ENCODE results near the gene S100A8.

S100A8 gene

GRCh38 chr1:153364156-153364555, 26.7 kb downstream of the S100A8 start:
- in situ Hi-C loops (cut with MboI; ENCODE audit: low sequenced_read_pairs): no loop called here

GRCh38 chr1:153363641-153364040, 27.2 kb downstream of the S100A8 start:
- in situ Hi-C loops (cut with MboI; ENCODE audit: low sequenced_read_pairs): no loop called here

GRCh38 chr1:153362187-153362775, 28.6 kb downstream of the S100A8 start:
- in situ Hi-C loops (cut with MboI; ENCODE audit: low sequenced_read_pairs): no loop called here

- in situ Hi-C loops (cut with MboI; ENCODE audit: low sequenced_read_pairs): no loop called here
These were observed 29.3 kb downstream of the S100A8 start for GRCh38 chr1:153361480-153362109.

- in situ Hi-C loops (cut with MboI; ENCODE audit: low sequenced_read_pairs): no loop called here
These were observed 30.0 kb downstream of the S100A8 start for GRCh38 chr1:153360592-153361479.

- in situ Hi-C loops (cut with MboI; ENCODE audit: low sequenced_read_pairs): no loop called here
These were observed 30.7 kb downstream of the S100A8 start for GRCh38 chr1:153360190-153360589.

GRCh38 chr1:153359241-153359640, 31.6 kb downstream of the S100A8 start:
- in situ Hi-C loops (cut with MboI; ENCODE audit: low sequenced_read_pairs): no loop called here

- in situ Hi-C loops (cut with MboI; ENCODE audit: low sequenced_read_pairs): no loop called here
These were observed 32.2 kb downstream of the S100A8 start for GRCh38 chr1:153358691-153358975.

- in situ Hi-C loops (cut with MboI; ENCODE audit: low sequenced_read_pairs): no loop called here
These were observed 32.8 kb downstream of the S100A8 start, which contains the start of gene S100A9 for GRCh38 chr1:153357853-153358690. S100A9 (plus strand) TSS chr1:153357854; CDS start chr1:153358284, 430 bp downstream.

GRCh38 chr1:153357076-153357852, 33.6 kb downstream of the S100A8 start:
- in situ Hi-C loops (cut with MboI; ENCODE audit: low sequenced_read_pairs): no loop called here

- in situ Hi-C loops (cut with MboI; ENCODE audit: low sequenced_read_pairs): no loop called here
These were observed 34.3 kb downstream of the S100A8 start for GRCh38 chr1:153356392-153357075.

- in situ Hi-C loops (cut with MboI; ENCODE audit: low sequenced_read_pairs): no loop called here
These were observed 35.3 kb downstream of the S100A8 start for GRCh38 chr1:153355445-153356071.

- in situ Hi-C loops (cut with MboI; ENCODE audit: low sequenced_read_pairs): no loop called here
These were observed 36.2 kb downstream of the S100A8 start for GRCh38 chr1:153354515-153355193.

GRCh38 chr1:153353226-153353947, 37.5 kb downstream of the S100A8 start:
- in situ Hi-C loops (cut with MboI; ENCODE audit: low sequenced_read_pairs): no loop called here

- in situ Hi-C loops (cut with MboI; ENCODE audit: low sequenced_read_pairs): no loop called here
These were observed 38.4 kb downstream of the S100A8 start for GRCh38 chr1:153352523-153352922.

GRCh38 chr1:153350321-153350957, 40.4 kb downstream of the S100A8 start:
- in situ Hi-C loops (cut with MboI; ENCODE audit: low sequenced_read_pairs): no loop called here
